Fibroblast of mammary gland (primary cell): ENCODE data around the gene ALDH1L1.

ENCODE experiments used
- DNase-seq: peaks from one replicate; pipeline ENCODE4 v3.0.0-alpha.2; 2010; ENCODE audit warnings: low read depth
- H3K4me3 ChIP-seq: 2 replicates; pipeline ENCODE4 v1.5.1; 2011; ENCODE audit warnings: low read depth, mild to moderate bottlenecking, low read length, moderate library complexity; ENCODE audit not compliant: control insufficient read depth
- CTCF ChIP-seq: conservative IDR thresholded peaks from 2 replicates; pipeline ENCODE4 v1.5.1; 2011; ENCODE audit warnings: low read depth, low read length, inconsistent platforms; ENCODE audit not compliant: control insufficient read depth, insufficient read depth

ALDH1L1 gene

DNA sequence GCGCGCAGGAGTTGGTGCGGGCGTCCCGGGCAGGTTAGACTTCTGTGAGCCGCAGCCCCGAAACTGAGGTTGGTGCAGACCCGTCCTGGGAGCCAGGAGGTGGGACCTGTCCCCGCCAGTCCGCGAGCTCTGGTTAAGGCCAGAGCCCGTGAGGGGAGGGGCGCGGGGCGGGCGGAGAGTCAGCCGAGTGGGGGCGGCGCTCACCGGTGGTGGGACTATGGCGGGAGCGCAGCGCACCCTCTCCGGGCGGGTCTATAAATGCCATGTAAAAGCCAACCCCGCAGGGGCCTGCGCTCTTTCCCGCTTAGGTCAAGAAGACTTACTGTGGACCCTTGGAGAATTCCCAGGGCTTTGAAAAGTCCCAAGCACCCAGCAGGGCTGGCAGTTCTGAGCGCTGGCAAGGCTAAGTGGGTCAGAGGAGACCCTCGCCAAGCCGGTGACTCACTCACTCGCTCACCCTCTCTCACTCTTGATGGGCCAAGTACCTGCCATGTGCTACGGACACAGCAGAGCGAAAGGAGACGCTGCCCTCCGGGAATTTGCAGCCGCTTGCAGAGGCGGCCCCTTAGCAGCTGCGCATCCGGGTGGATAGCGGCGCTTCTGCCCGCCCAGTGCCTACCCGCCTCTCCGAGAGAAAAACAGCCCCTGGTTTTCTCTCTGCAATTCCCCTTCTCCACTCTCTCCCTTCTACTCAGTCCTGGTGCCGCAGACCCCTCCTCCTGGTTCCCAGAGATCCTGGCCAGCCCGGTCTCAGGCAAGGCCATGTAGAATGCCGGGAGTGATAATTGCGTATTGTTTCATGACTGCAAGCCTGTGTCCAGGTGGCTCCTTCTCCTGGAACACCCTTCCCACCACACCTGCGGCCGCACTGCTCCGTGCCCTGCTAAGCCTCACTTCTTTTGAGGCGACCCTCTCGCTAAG is at the start of gene ALDH1L1:
Gene ALDH1L1, minus strand, starts transcription at position 110 of the 921 bp plus-strand sequence. CDS start 19,607 bp downstream, outside the sequence.
- no peak for TF ChIP-seq CTCF
- H3K4me3 ChIP-seq: peak within 1 kb of the TSS; percentile 49
- DNase-seq: peak; percentile 53

DNA sequence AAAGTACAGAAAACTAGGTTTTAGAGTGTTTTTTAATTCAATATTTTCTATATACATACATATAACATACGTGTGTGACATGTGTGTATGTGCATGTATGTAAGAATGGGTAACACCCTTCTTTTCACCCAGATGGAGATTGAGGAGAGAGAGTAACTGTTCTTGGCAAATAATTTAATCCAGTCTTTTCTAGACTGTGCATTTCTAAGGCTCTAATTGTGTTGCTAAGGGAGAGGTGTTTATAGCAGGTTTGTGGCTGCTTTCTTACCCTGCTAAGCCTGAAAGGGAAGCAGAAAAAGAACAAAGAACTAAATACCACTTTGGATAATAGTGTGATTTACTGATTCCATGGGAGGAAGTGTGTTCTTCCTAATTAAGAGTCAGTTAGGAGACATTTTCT is 46.0 kb upstream of the ALDH1L1 start:
- no peak overlapping the region for H3K4me3 ChIP-seq
- TF ChIP-seq CTCF: no peak
- DNase-seq: no peak

- no peak overlapping the region for H3K4me3 ChIP-seq
- DNase-seq: peak; percentile 15
- no peak for TF ChIP-seq CTCF
Measured at GRCh38 chr3:126216416-126216815, 36.0 kb upstream of the ALDH1L1 start.

DNA sequence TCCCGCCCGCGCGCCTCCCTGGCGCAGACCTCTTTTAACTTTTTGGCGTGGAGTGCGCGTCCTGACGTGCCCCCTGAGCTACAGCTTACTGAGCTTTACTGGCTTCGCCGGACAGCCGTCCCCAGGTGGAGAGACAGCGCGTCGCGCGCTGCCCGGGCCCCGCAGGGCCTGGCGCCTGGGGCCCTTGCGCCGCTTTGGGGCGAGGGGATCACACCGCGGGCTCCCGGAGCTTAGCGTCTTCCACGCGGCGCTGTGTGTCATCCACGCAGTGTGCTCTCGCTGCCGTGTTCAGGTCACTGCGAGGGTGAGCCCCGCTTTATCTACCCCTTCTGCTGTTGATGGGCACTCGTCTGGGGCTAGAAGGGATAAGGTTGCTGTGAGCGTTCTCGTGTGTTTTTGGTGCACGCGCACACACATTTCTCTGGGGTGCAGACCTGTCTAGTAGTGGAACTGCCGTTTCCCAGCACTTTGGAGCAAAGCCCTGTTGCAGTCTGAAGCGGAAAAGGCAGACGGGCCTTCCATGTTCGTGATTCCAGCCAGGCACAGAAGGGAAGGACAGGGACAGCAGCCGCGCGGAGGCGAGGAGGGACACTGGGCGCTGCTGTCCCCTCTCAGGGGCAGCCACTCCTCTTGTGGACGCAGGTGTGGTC is 33.1 kb upstream of the ALDH1L1 start:
- no peak for TF ChIP-seq CTCF
- DNase-seq: no peak
- H3K4me3 ChIP-seq: peak overlapping the region; percentile 39

GRCh38 chr3:126212620-126213378 is 32.4 kb upstream of the ALDH1L1 start:
- peak overlapping the region; percentile 39 for H3K4me3 ChIP-seq
- DNase-seq: peak; percentile 51
- TF ChIP-seq CTCF: no peak

GRCh38 chr3:126212250-126212619 is 31.8 kb upstream of the ALDH1L1 start:
- no peak overlapping the region for H3K4me3 ChIP-seq
- no peak for DNase-seq
- no peak for TF ChIP-seq CTCF
